ENCODE measurements around the gene PSMG2. TPM values are rescaled to one million over a fixed set of nuclear protein-coding genes. Genes with fewer than 3 reads are reported as not detected.

PSMG2 gene
- total and polyA plus RNA-seq, 4 donors, result 60.0 to 77.5 (median 73.4) TPM

GRCh38 chr18:12711446-12711845 lies 8.6 kb downstream of the PSMG2 start:
- no peak overlapping the region for H3K27ac ChIP-seq (ENCODE audit: low read depth, low read length)
- peaks cover 60% of the 10 kb centered on the region for H3K36me3 ChIP-seq (ENCODE audit: control insufficient read depth, insufficient read depth, low read length)
- DNase-seq (ENCODE audit: low read depth in 4 of 6, low spot score in 6 of 6), result no peak
- H3K4me3 ChIP-seq (ENCODE audit: low read depth, low read length), result no peak overlapping the region
- no peaks in the 10 kb centered on the region for H3K9me3 ChIP-seq (ENCODE audit: control insufficient read depth, insufficient read depth, low read length)
- H3K27me3 ChIP-seq (ENCODE audit: control insufficient read depth, insufficient read depth, low read length), result no peaks in the 10 kb centered on the region
- WGBS (ENCODE audit: insufficient coverage), result 93% methylated on average over 3 of the region's 5 CpGs
- H3K4me1 ChIP-seq (ENCODE audit: control insufficient read depth, insufficient read depth, low read length), result no peaks in the 10 kb centered on the region

- no peak overlapping the region for H3K4me3 ChIP-seq (ENCODE audit: low read depth, low read length)
- no peak overlapping the region for H3K27ac ChIP-seq (ENCODE audit: low read depth, low read length)
- 93% methylated on average over 3 of the region's 5 CpGs for WGBS (ENCODE audit: insufficient coverage)
- H3K36me3 ChIP-seq (ENCODE audit: control insufficient read depth, insufficient read depth, low read length), result peaks cover 43% of the 10 kb centered on the region
- H3K9me3 ChIP-seq (ENCODE audit: control insufficient read depth, insufficient read depth, low read length), result no peaks in the 10 kb centered on the region
- DNase-seq (ENCODE audit: low read depth in 4 of 6, low spot score in 6 of 6), result no peak
- no peaks in the 10 kb centered on the region for H3K4me1 ChIP-seq (ENCODE audit: control insufficient read depth, insufficient read depth, low read length)
- no peaks in the 10 kb centered on the region for H3K27me3 ChIP-seq (ENCODE audit: control insufficient read depth, insufficient read depth, low read length)
These were observed 18.8 kb downstream of the PSMG2 start for GRCh38 chr18:12721495-12722275.

- H3K27ac ChIP-seq (ENCODE audit: low read depth, low read length), result no peak overlapping the region
- no peaks in the 10 kb centered on the region for H3K9me3 ChIP-seq (ENCODE audit: control insufficient read depth, insufficient read depth, low read length)
- WGBS (ENCODE audit: insufficient coverage), result 92% methylated on average over 6 of the region's 7 CpGs
- no peak overlapping the region for H3K4me3 ChIP-seq (ENCODE audit: low read depth, low read length)
- H3K27me3 ChIP-seq (ENCODE audit: control insufficient read depth, insufficient read depth, low read length), result no peaks in the 10 kb centered on the region
- H3K4me1 ChIP-seq (ENCODE audit: control insufficient read depth, insufficient read depth, low read length), result no peaks in the 10 kb centered on the region
- peaks cover 41% of the 10 kb centered on the region for H3K36me3 ChIP-seq (ENCODE audit: control insufficient read depth, insufficient read depth, low read length)
- DNase-seq (ENCODE audit: low read depth in 4 of 6, low spot score in 6 of 6), result no peak
These were observed 19.9 kb downstream of the PSMG2 start for GRCh38 chr18:12722731-12723130.

GRCh38 chr18:12726331-12726730 lies 23.5 kb downstream of the PSMG2 start:
- H3K36me3 ChIP-seq (ENCODE audit: control insufficient read depth, insufficient read depth, low read length), result peaks cover 17% of the 10 kb centered on the region
- no peak overlapping the region for H3K4me3 ChIP-seq (ENCODE audit: low read depth, low read length)
- no peaks in the 10 kb centered on the region for H3K9me3 ChIP-seq (ENCODE audit: control insufficient read depth, insufficient read depth, low read length)
- WGBS (ENCODE audit: insufficient coverage), result no CpG with 5 or more reads among the region's 4 CpGs
- no peaks in the 10 kb centered on the region for H3K4me1 ChIP-seq (ENCODE audit: control insufficient read depth, insufficient read depth, low read length)
- H3K27me3 ChIP-seq (ENCODE audit: control insufficient read depth, insufficient read depth, low read length), result no peaks in the 10 kb centered on the region
- no peak overlapping the region for H3K27ac ChIP-seq (ENCODE audit: low read depth, low read length)
- DNase-seq (ENCODE audit: low read depth in 4 of 6, low spot score in 6 of 6), result no peak

GRCh38 chr18:12726774-12727550 lies 24.1 kb downstream of the PSMG2 start:
- Histone ChIP-seq H3K9me3 (ENCODE audit: control insufficient read depth, insufficient read depth, low read length) (no peaks in the 10 kb centered on the region), H3K4me1 (ENCODE audit: control insufficient read depth, insufficient read depth, low read length) (no peaks in the 10 kb centered on the region), H3K27me3 (ENCODE audit: control insufficient read depth, insufficient read depth, low read length) (no peaks in the 10 kb centered on the region), H3K4me3 (ENCODE audit: low read depth, low read length) (no peak overlapping the region), H3K36me3 (ENCODE audit: control insufficient read depth, insufficient read depth, low read length) (peaks cover 15% of the 10 kb centered on the region), H3K27ac (ENCODE audit: low read depth, low read length) (no peak overlapping the region)
- peak; percentile 68 to 95 (median 82) for DNase-seq (ENCODE audit: low read depth in 4 of 6, low spot score in 6 of 6)
- 68% methylated on average over 8 of the region's 14 CpGs for WGBS (ENCODE audit: insufficient coverage)

- Histone ChIP-seq H3K36me3 (ENCODE audit: control insufficient read depth, insufficient read depth, low read length) (no peaks in the 10 kb centered on the region), H3K4me1 (ENCODE audit: control insufficient read depth, insufficient read depth, low read length) (no peaks in the 10 kb centered on the region), H3K27ac (ENCODE audit: low read depth, low read length) (no peak overlapping the region), H3K27me3 (ENCODE audit: control insufficient read depth, insufficient read depth, low read length) (no peaks in the 10 kb centered on the region), H3K9me3 (ENCODE audit: control insufficient read depth, insufficient read depth, low read length) (no peaks in the 10 kb centered on the region), H3K4me3 (ENCODE audit: low read depth, low read length) (no peak overlapping the region)
- DNase-seq (ENCODE audit: low read depth in 4 of 6, low spot score in 6 of 6), result no peak
- WGBS (ENCODE audit: insufficient coverage), result 88% methylated on average over 12 of the region's 19 CpGs
These were observed 34.5 kb downstream of the PSMG2 start for GRCh38 chr18:12737243-12737902.

- H3K27me3 ChIP-seq (ENCODE audit: control insufficient read depth, insufficient read depth, low read length), result no peaks in the 10 kb centered on the region
- no peak overlapping the region for H3K4me3 ChIP-seq (ENCODE audit: low read depth, low read length)
- no peak for DNase-seq (ENCODE audit: low read depth in 4 of 6, low spot score in 6 of 6)
- no peaks in the 10 kb centered on the region for H3K9me3 ChIP-seq (ENCODE audit: control insufficient read depth, insufficient read depth, low read length)
- no peaks in the 10 kb centered on the region for H3K36me3 ChIP-seq (ENCODE audit: control insufficient read depth, insufficient read depth, low read length)
- no peak overlapping the region for H3K27ac ChIP-seq (ENCODE audit: low read depth, low read length)
- no peaks in the 10 kb centered on the region for H3K4me1 ChIP-seq (ENCODE audit: control insufficient read depth, insufficient read depth, low read length)
- WGBS (ENCODE audit: insufficient coverage), result 60% methylated on average over 2 of the region's 6 CpGs
These were observed 38.5 kb downstream of the PSMG2 start for GRCh38 chr18:12741351-12741750.

GRCh38 chr18:12742453-12742852 lies 39.6 kb downstream of the PSMG2 start:
- H3K27me3 ChIP-seq (ENCODE audit: control insufficient read depth, insufficient read depth, low read length), result no peaks in the 10 kb centered on the region
- H3K4me3 ChIP-seq (ENCODE audit: low read depth, low read length), result no peak overlapping the region
- H3K9me3 ChIP-seq (ENCODE audit: control insufficient read depth, insufficient read depth, low read length), result no peaks in the 10 kb centered on the region
- H3K36me3 ChIP-seq (ENCODE audit: control insufficient read depth, insufficient read depth, low read length), result no peaks in the 10 kb centered on the region
- H3K27ac ChIP-seq (ENCODE audit: low read depth, low read length), result no peak overlapping the region
- no peaks in the 10 kb centered on the region for H3K4me1 ChIP-seq (ENCODE audit: control insufficient read depth, insufficient read depth, low read length)
- WGBS (ENCODE audit: insufficient coverage), result no CpG with 5 or more reads among the region's 5 CpGs
- no peak for DNase-seq (ENCODE audit: low read depth in 4 of 6, low spot score in 6 of 6)

- Histone ChIP-seq H3K9me3 (ENCODE audit: control insufficient read depth, insufficient read depth, low read length) (no peaks in the 10 kb centered on the region), H3K27ac (ENCODE audit: low read depth, low read length) (no peak overlapping the region), H3K4me1 (ENCODE audit: control insufficient read depth, insufficient read depth, low read length) (no peaks in the 10 kb centered on the region), H3K27me3 (ENCODE audit: control insufficient read depth, insufficient read depth, low read length) (no peaks in the 10 kb centered on the region), H3K4me3 (ENCODE audit: low read depth, low read length) (no peak overlapping the region), H3K36me3 (ENCODE audit: control insufficient read depth, insufficient read depth, low read length) (no peaks in the 10 kb centered on the region)
- no CpG with 5 or more reads among the region's 2 CpGs for WGBS (ENCODE audit: insufficient coverage)
- peak in 2 of 6 donors; percentile 78 to 79 for DNase-seq (ENCODE audit: low read depth in 4 of 6, low spot score in 6 of 6)
These were observed 41.3 kb downstream of the PSMG2 start for GRCh38 chr18:12744103-12744502.

All from spinal cord (tissue), 10 donors.